Sigmoid colon (tissue), 7 donors: ENCODE data around the gene SLC17A5. TPM values are rescaled to one million over a fixed set of nuclear protein-coding genes. Genes with fewer than 3 reads are reported as not detected.
"Not testable (repeated sequence)": the region's sequence is repeated elsewhere in the genome, so short reads cannot be mapped to it uniquely, and the experiment has no call there.

ENCODE experiments used
- DNase-seq: peaks from one replicate; pipeline ENCODE4 v3.0.0-alpha.2; 2019
- H3K27ac ChIP-seq, 4 donors: fragments of 200-600 bp; sonication (generic); one replicate each; pipeline ENCODE4 v1.5.1; 2016 to 2019; ENCODE audit warnings: mild to moderate bottlenecking in 1 of 4
- H3K27me3 ChIP-seq, 3 donors: fragments of 200-600 bp; sonication (generic); one replicate each; pipeline ENCODE4 v1.5.1; 2019; ENCODE audit warnings: mild to moderate bottlenecking in 1 of 3
- H3K36me3 ChIP-seq, 4 donors: fragments of 200-600 bp; sonication (generic); one replicate each; pipeline ENCODE4 v1.5.1; 2016 to 2019
- H3K4me1 ChIP-seq, 4 donors: fragments of 200-600 bp; sonication (generic); one replicate each; pipeline ENCODE4 v1.5.1; 2017 to 2019
- H3K4me3 ChIP-seq, 4 donors: fragments of 200-600 bp; sonication (generic); one replicate each; pipeline ENCODE4 v1.5.1; 2017 to 2019; ENCODE audit warnings: mild to moderate bottlenecking in 2 of 4, moderate library complexity in 1 of 4
- H3K9me3 ChIP-seq, 4 donors: fragments of 200-600 bp in 3 of 4; sonication (generic) in 3 of 4; one replicate each; pipeline versions ENCODE4 v1.5.1 to v1.6.1; 2013 to 2019
- CTCF ChIP-seq, 4 experiments: fragments of 450-650 bp in 3 of 4; fragments of 200-600 bp in 1 of 4; IDR thresholded peaks; one replicate each; pipeline ENCODE4 v1.5.1; 2016 to 2019; ENCODE audit warnings: antibody characterized with exemption in 4 of 4, mild to moderate bottlenecking in 3 of 4, moderate library complexity in 2 of 4
- EP300 ChIP-seq, 4 donors: sonication (generic); formaldehyde crosslinking; IDR thresholded peaks; one replicate each; pipeline ENCODE4 v1.6.1; 2017; ENCODE audit warnings: antibody characterized with exemption in 4 of 4
- POLR2A ChIP-seq, 2 donors: fragments of 450-650 bp; IDR thresholded peaks; one replicate each; pipeline ENCODE4 v1.6.1; 2016; ENCODE audit warnings: antibody characterized with exemption in 2 of 2, mild to moderate bottlenecking in 2 of 2, moderate library complexity in 2 of 2
- POLR2AphosphoS5 ChIP-seq, 4 donors: sonication (generic); formaldehyde crosslinking; IDR thresholded peaks; one replicate each; pipeline ENCODE4 v1.6.1; 2017; ENCODE audit warnings: antibody characterized with exemption in 4 of 4
- WGBS, 2 donors: extraction: QIAGEN DNeasy Blood & Tissue Kit; methylation state at CpG; one replicate each; pipeline ENCODE4 v1.1.7; 2013; 5-methylcytosine and 5-hydroxymethylcytosine counted together
- intact Hi-C: fragments of 100-400 bp; cut with DNase I; formaldehyde crosslinking; loops from one replicate; pipeline ENCODE4 v1.15.1; 2023
- polyA plus RNA-seq, 3 donors: library from polyadenylated mRNA; stranded (reverse); fragments of 200-250 nt; gene quantifications; one replicate each; pipeline ENCODE4 v1.2.3, GENCODE V29; 2013
- total RNA-seq, 4 donors: library from RNA; depleted of rRNA; stranded (reverse); fragments of >200 nt; gene quantifications; one replicate each; pipeline ENCODE4 v1.1.0, GENCODE V29; 2016
- donor health status: healthy with polysubstance abuse.
- donor health status: Bipolar disorder and iron deficiency.
- donor health status: healthy.

SLC17A5 gene
- total and polyA plus RNA-seq, 7 donors, result 7.6 to 18.2 (median 12.7) TPM

GRCh38 chr6:73691512-73691911 lies 37.7 kb upstream of the SLC17A5 start:
- Histone ChIP-seq H3K4me3 (no peak overlapping the region), H3K27ac (no peak overlapping the region), H3K36me3 (no peaks in the 10 kb centered on the region), H3K4me1 (peaks cover 0 to 13% (median 10%) of the 10 kb centered on the region in 4 donors), H3K9me3 (no peaks in the 10 kb centered on the region), H3K27me3 (no peaks in the 10 kb centered on the region)
- TF ChIP-seq POLR2A (IDR thresholded peaks at IDR 0.05) (no peak), EP300 (IDR thresholded peaks at IDR 0.05) (no peak), POLR2AphosphoS5 (IDR thresholded peaks at IDR 0.05) (no peak), CTCF (IDR thresholded peaks at IDR 0.05) (no peak)
- DNase-seq, result no peak
- intact Hi-C loops, result no loop called here

GRCh38 chr6:73690056-73690455 lies 36.3 kb upstream of the SLC17A5 start:
- intact Hi-C loops, result no loop called here
- DNase-seq, result no peak
- H3K9me3 ChIP-seq, result no peaks in the 10 kb centered on the region
- 76 to 83% methylated on average over 5 of the region's 5 CpGs for WGBS, 2 donors
- H3K27me3 ChIP-seq, result no peaks in the 10 kb centered on the region
- H3K27ac ChIP-seq, result no peak overlapping the region
- no peak for TF ChIP-seq EP300 (IDR thresholded peaks at IDR 0.05)
- no peak for TF ChIP-seq CTCF (IDR thresholded peaks at IDR 0.05)
- no peak for TF ChIP-seq POLR2A (IDR thresholded peaks at IDR 0.05)
- TF ChIP-seq POLR2AphosphoS5 (IDR thresholded peaks at IDR 0.05), result no peak
- peaks cover 0 to 8% (median 7%) of the 10 kb centered on the region in 4 donors for H3K4me1 ChIP-seq
- H3K4me3 ChIP-seq, result no peak overlapping the region
- H3K36me3 ChIP-seq, result no peaks in the 10 kb centered on the region

DNA sequence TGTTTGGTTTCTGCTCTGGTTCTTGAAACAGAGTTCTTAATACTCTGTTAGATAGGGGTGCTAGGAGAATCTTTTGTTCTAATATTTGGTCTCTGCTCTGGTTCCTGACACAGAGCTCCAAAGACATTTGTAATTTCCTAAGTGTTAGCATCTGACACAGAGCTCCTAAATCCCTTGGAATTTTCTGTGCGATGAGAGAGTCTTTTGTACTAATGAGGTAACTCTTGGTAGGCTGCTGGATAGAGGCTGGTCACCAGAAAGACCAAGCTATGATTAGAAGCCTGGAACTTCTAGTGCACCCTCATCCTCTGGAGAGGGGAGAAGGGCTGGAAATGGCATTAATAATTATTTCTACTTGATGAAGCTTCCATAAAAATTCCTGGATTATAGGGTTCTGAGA lies 34.6 kb upstream of the SLC17A5 start:
- DNase-seq, result no peak
- H3K27ac ChIP-seq, result no peak overlapping the region
- intact Hi-C loops, result no loop called here
- H3K4me3 ChIP-seq, result no peak overlapping the region
- TF ChIP-seq CTCF (IDR thresholded peaks at IDR 0.05) (no peak), POLR2AphosphoS5 (IDR thresholded peaks at IDR 0.05) (no peak), EP300 (IDR thresholded peaks at IDR 0.05) (no peak), POLR2A (IDR thresholded peaks at IDR 0.05) (no peak)
- no peaks in the 10 kb centered on the region for H3K4me1 ChIP-seq
- H3K27me3 ChIP-seq, result no peaks in the 10 kb centered on the region
- 65 to 82% methylated on average over 1 of the region's 1 CpG for WGBS, 2 donors
- peaks cover 0 to 2% (median 0%) of the 10 kb centered on the region in 4 donors for H3K9me3 ChIP-seq
- H3K36me3 ChIP-seq, result no peaks in the 10 kb centered on the region

GRCh38 chr6:73683574-73683973 lies 29.8 kb upstream of the SLC17A5 start:
- H3K27ac ChIP-seq, H3K4me1 ChIP-seq, H3K4me3 ChIP-seq, DNase-seq, intact Hi-C loops, H3K27me3 ChIP-seq, H3K9me3 ChIP-seq, H3K36me3 ChIP-seq: not testable (repeated sequence)
- WGBS, 2 donors, result 78 to 86% methylated on average over 2 of the region's 2 CpGs

DNA sequence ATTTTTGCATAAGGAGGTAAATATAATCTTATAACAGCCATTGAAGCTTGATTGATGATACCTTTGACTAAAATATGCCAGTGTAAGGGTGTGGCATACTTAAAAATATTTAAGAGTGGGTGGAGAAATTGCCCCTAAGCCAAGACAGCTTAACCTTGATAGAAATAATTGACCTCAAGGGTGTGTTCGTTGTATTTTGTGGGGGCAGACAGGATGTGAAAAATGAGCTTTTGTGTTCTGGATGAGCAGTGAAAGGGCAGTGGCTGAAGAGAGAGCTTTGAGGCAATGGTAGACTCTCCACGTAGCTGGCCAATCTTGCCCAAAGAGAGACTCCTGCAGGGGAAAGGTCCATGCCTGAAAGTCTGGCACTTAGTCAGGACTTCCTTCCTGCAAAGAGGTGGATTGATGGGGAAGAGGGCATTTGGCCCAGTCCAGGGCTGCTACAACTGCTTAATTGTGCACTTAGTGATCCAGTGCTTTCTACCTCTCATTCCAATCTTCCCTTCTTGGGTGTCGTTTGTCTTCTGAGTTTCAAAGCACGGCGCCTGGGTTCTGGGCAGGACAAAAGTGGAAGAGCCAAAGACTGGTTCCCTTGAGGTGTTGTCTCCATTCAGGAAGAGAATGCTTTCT lies 26.6 kb upstream of the SLC17A5 start:
- H3K4me1 ChIP-seq, result peaks cover 0 to 5% (median 2%) of the 10 kb centered on the region in 4 donors
- intact Hi-C loops, result no loop called here
- H3K27ac ChIP-seq, result no peak overlapping the region
- WGBS, 2 donors, result 69 to 70% methylated on average over 5 of the region's 5 CpGs
- no peaks in the 10 kb centered on the region for H3K27me3 ChIP-seq
- TF ChIP-seq EP300 (IDR thresholded peaks at IDR 0.05) (no peak), POLR2AphosphoS5 (IDR thresholded peaks at IDR 0.05) (no peak), POLR2A (IDR thresholded peaks at IDR 0.05) (no peak), CTCF (IDR thresholded peaks at IDR 0.05) (no peak)
- no peaks in the 10 kb centered on the region for H3K36me3 ChIP-seq
- H3K4me3 ChIP-seq, result no peak overlapping the region
- peaks cover 0 to 2% (median 0%) of the 10 kb centered on the region in 4 donors for H3K9me3 ChIP-seq
- no peak for DNase-seq

- H3K36me3 ChIP-seq, DNase-seq, H3K27ac ChIP-seq, H3K4me1 ChIP-seq, H3K4me3 ChIP-seq, H3K27me3 ChIP-seq, H3K9me3 ChIP-seq: not testable (repeated sequence)
- intact Hi-C loops, result loop anchor here (5.0 kb wide), 1 partner anchor 1532 kb away; no protein-coding TSS in a partner anchor
- 67 to 83% methylated on average over 5 of the region's 5 CpGs for WGBS, 2 donors
Observed at GRCh38 chr6:73679846-73680245, 26.1 kb upstream of the SLC17A5 start.
